ENCODE data around the gene ACTR3. TPM values are rescaled to one million over a fixed set of nuclear protein-coding genes. Genes with fewer than 3 reads are reported as not detected.

The ACTR3 gene
- total RNA-seq, 4 donors from 2014 or later: 59.7 to 161 (median 124) TPM

GRCh38 chr2:113896791-113897190 is 6.9 kb downstream of the ACTR3 start:
- no peak for TF ChIP-seq CTCF (IDR thresholded peaks at IDR 0.05; ENCODE audit: low read depth)

- no peak for TF ChIP-seq CTCF (IDR thresholded peaks at IDR 0.05; ENCODE audit: low read depth)
These were observed 8.2 kb downstream of the ACTR3 start for GRCh38 chr2:113898081-113898480.

GRCh38 chr2:113899166-113899565 is 9.3 kb downstream of the ACTR3 start:
- no peak for TF ChIP-seq CTCF (IDR thresholded peaks at IDR 0.05; ENCODE audit: low read depth)

- TF ChIP-seq CTCF (IDR thresholded peaks at IDR 0.05; ENCODE audit: low read depth): no peak
These were observed 12.1 kb downstream of the ACTR3 start for GRCh38 chr2:113901943-113902342.

GRCh38 chr2:113905886-113906285 is 16.0 kb downstream of the ACTR3 start:
- no peak for TF ChIP-seq CTCF (IDR thresholded peaks at IDR 0.05; ENCODE audit: low read depth)

- TF ChIP-seq CTCF (IDR thresholded peaks at IDR 0.05; ENCODE audit: low read depth): no peak
These were observed 16.8 kb downstream of the ACTR3 start for GRCh38 chr2:113906647-113907046.

- TF ChIP-seq CTCF (IDR thresholded peaks at IDR 0.05; ENCODE audit: low read depth): no peak
These were observed 17.4 kb downstream of the ACTR3 start for GRCh38 chr2:113907297-113907696.
